ENCODE data around the gene CTXND1.
"Not testable (repeated sequence)": the region's sequence is repeated elsewhere in the genome, so short reads cannot be mapped to it uniquely, and the experiment has no call there.

CTXND1 gene

DNA sequence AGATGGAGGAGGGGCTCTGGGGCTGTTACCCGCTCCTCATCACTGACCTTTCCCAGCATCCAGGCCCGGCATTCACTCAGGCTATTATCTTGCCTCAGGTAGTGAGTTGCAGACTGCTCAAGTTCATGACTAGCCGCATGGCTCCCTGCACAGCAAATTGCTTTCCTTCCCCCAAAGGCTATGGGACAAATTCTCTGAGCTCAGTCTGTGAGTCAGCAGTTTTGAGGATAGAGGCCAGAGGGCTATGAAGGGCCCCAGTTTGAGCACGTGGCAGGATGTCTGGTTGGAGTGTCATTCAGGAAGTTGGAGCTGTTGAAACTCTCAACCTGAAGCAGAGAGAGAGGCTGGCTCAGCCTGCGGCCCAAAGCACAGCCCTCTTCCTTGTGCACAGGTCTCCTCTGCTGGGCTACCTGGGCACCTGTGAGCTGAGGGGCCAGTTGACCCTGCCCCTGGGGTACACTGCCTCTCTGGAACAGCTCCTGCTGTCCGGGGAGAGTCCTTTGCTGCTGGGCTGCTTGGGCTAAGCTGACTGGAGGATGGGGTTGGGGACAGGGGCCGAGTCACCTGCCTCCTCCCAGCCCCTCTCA lies 91.3 kb downstream of the CTXND1 start:
- peak; percentile 80 to 81 for DNase-seq (ENCODE audit: low read depth in 2 of 2)

- DNase-seq (ENCODE audit: low read depth in 2 of 2): no peak
Measured at GRCh38 chr15:80159811-80160569, 92.0 kb downstream of the CTXND1 start.

DNA sequence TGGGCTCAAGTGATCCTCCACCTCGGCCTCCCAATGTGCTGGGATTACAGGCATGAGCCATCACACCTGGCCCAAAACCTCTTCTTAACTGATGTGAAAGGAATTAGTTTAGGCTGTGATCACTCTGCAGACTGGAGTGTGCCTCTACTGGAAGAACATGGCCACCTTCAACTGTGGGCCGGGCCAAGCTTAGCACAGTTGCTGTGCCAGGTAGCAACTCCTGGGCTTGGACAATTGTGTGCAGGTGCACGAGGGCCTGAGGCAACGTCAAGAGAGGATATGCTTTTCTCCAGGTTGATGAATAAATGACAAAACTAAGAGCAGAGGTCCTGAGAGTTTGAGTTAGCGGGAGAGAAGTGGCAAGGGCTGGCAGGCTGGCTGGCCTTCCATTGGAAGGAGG lies 92.7 kb downstream of the CTXND1 start:
- DNase-seq (ENCODE audit: low read depth in 2 of 2): no peak

DNA sequence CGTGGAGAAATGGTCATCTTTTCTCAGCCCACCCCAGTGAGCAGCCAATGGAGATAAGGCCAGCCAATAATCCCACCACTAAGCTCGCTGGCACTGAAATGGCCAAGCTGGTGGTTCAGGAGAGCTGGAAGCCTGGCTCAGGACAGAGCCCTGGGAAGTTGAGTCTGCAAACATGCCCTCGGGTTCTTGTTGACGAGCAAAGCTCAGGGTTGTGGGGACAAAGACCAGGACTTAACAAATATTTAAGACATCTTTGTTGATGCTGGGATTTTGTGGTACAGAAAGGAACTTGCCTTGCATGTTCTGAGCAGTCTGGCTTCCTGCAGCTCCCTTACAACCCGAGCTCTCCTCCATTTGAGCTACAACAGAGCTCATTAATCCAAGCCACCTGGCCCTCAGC lies 94.8 kb downstream of the CTXND1 start:
- no peak for DNase-seq (ENCODE audit: low read depth in 2 of 2)

DNA sequence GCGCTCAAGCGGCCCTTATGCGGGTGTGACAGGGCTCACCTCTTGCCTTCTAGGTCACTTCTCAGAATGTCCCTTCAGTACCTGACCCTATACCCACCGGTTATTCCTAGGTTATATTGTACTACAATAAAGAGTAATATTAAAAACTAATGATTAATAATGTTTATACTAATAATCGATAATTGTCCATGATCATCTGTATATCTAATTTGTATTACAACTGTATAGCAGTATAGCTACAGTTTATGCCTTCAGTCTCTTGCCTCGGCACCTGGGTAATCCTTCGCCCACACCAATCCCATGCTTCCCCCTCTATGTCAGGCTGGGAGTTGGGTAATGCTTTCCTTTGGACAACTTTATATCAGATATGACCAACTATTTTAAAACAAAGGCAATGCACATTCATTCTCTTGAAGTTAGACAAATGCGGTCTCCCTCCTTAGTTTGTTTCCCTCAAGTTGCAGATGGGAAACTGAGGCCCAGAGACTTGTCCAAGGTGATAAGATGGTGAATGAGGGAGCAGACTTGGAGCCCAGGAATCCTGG lies 95.8 kb downstream of the CTXND1 start:
- DNase-seq (ENCODE audit: low read depth in 2 of 2): no peak

GRCh38 chr15:80155378-80156175 lies 96.4 kb downstream of the CTXND1 start:
- DNase-seq (ENCODE audit: low read depth in 2 of 2): not testable (repeated sequence)

- DNase-seq (ENCODE audit: low read depth in 2 of 2): no peak
Measured at GRCh38 chr15:80155001-80155377, 97.0 kb downstream of the CTXND1 start.

- DNase-seq (ENCODE audit: low read depth in 2 of 2): no peak
Measured at GRCh38 chr15:80154336-80154735, 97.7 kb downstream of the CTXND1 start.

GRCh38 chr15:80153900-80154299 lies 98.1 kb downstream of the CTXND1 start:
- no peak for DNase-seq (ENCODE audit: low read depth in 2 of 2)

DNA sequence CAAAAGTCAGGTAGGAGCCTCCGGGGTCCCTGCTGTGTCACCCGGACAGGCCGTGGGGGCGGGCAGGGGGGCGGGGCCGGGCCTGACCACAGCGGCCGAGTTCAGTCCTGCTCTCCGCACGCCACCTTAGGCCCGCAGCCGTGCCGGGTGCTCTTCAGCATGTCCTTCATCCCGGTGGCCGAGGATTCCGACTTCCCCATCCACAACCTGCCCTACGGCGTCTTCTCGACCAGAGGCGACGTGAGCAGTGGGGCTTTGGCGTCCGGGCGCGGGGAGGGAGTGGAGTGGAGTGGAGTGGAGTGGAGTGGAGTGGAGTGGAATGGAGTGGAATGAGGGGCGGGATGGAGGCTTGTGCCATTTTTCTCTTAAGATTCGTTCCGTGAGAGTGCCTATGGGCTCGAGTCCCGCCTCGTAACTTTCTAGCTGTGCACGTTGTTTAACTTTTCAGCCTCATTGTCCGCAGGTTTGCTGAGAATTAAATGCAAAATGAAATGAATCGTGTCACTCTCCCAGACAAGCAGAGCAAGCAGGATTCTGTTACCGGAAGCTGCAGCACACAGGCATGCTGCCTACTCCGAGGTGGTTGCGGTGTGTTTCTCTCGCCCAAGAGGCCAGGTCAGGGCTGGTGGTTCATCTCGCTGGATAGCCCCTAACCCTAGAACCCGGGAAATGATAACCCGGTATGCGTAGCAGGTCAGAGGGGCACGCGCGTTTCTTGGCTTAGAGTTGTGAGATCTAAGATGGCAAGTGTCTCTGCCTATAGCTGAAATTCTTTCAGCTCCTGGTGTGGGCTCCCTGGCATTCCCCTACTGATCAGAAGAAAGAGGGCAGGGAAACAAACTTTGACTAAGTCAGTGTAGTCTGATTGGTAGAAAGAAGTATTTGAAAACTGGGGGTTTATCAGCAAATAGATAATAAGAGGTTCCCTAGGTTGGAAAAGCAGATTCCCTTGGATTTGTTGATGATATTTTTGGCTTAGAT lies 98.8 kb downstream of the CTXND1 start, which contains the start of gene FAH:
Gene FAH (plus strand): TSS at position 104 of the 981 bp plus-strand sequence. CDS start 56 bp downstream, at position 160.
- DNase-seq (ENCODE audit: low read depth in 2 of 2): peak in 1 of 2 experiments; percentile 8

DNA sequence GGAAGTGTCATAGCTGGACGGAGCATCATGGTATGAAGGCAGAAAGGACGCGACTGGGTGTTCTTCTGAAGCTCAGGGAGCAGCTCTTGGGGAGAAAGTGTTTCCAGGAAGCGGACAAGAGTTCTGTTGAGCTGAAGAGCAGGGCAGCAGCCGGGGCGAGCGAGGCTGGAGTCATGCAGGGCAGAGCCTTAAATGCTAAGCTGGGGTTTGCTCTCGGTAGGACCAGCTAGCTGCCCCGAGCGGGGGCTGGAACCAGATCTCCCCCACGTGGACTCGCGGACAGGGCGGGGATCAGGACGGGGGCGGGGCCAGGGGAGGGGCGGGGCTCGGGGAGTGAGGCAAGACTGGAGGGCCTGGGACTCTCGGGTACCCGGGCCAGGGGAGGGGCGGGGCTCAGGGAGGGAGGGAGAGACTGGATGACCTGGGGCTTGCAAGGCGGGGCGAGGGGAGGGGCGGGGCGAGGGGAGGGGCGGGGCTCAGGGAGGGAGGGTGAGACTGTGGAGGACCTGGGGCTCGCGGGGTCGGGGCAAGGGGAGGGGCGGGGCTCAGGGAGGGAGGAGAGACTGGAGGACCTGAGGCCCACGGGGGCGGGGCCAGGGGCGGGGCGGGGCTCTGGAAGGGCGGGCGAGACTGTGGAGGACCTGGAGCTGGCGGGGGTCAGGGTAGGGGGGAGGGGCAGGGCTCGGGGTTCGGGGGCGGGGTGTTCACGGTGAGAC lies 99.7 kb downstream of the CTXND1 start:
- peak; percentile 87 to 88 for DNase-seq (ENCODE audit: low read depth in 2 of 2)

- DNase-seq (ENCODE audit: low read depth in 2 of 2): no peak
Measured at GRCh38 chr15:80151576-80151975, 100.4 kb downstream of the CTXND1 start.

DNA sequence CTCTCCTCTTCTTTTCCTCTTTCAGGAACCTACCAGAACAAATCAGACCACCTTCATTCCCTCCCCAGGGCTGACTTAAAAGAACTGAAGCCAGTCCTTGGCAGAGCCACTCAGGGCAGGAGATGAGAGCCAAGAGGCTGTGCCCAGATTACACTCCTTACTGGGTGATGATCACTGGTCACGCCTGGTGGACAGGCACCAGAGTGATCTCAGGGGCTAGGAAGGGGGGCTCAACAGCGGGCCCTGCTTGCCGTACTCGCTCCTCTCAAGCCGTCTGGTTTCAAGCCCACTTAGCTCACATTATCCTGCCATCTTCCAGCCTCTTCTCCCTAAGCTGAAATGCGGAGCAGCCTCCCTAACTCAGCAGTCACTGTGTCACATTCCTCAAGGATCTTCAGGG lies 100.9 kb downstream of the CTXND1 start:
- no peak for DNase-seq (ENCODE audit: low read depth in 2 of 2)
